Lung (tissue), 12 donors: ENCODE data around the gene ADI1. TPM values are rescaled to one million over a fixed set of nuclear protein-coding genes. Genes with fewer than 3 reads are reported as not detected.

ENCODE experiments used
- ATAC-seq: fragments of 200-7000 bp; cut with Tn5 transposase; one replicate; pipeline ENCODE4 v1.9.1; 2020; ENCODE audit warnings: moderate number of reproducible peaks; ENCODE audit not compliant: insufficient read depth, low FRiP score
- DNase-seq, 3 donors: peaks; one replicate each; pipeline ENCODE4 v3.0.0-alpha.2; 2013 to 2017
- H3K27ac ChIP-seq, 2 donors: one replicate each; pipeline ENCODE4 v1.5.1; 2013; ENCODE audit warnings: mild to moderate bottlenecking in 2 of 2, moderate library complexity in 2 of 2, control low read depth in 1 of 2, inconsistent platforms in 1 of 2, low read depth in 1 of 2, low read length in 1 of 2
- H3K27me3 ChIP-seq, 3 donors: one replicate each; pipeline ENCODE4 v1.5.1; 2013; ENCODE audit warnings: low read length in 2 of 3; ENCODE audit not compliant: control insufficient read depth in 3 of 3, insufficient read depth in 3 of 3
- H3K36me3 ChIP-seq, 4 donors: one replicate each; pipeline ENCODE4 v1.5.1; 2013; ENCODE audit warnings: low read length in 4 of 4, mild to moderate bottlenecking in 1 of 4, moderate library complexity in 1 of 4; ENCODE audit not compliant: control insufficient read depth in 4 of 4, insufficient read depth in 4 of 4
- H3K4me1 ChIP-seq, 5 donors: one replicate each; pipeline ENCODE4 v1.5.1; 2013; ENCODE audit warnings: low read length in 5 of 5, mild to moderate bottlenecking in 2 of 5, moderate library complexity in 1 of 5; ENCODE audit not compliant: control insufficient read depth in 5 of 5, insufficient read depth in 5 of 5
- H3K4me3 ChIP-seq: one replicate; pipeline ENCODE4 v1.5.1; 2013; ENCODE audit warnings: mild to moderate bottlenecking, control low read depth, moderate library complexity
- H3K9ac ChIP-seq, 2 donors: one replicate each; pipeline ENCODE4 v1.5.1; 2013; ENCODE audit warnings: low read length in 2 of 2, control low read depth in 1 of 2; ENCODE audit not compliant: insufficient read depth in 1 of 2
- H3K9me3 ChIP-seq, 4 donors: one replicate each; pipeline ENCODE4 v1.5.1; 2013; ENCODE audit warnings: low read length in 3 of 4, mild to moderate bottlenecking in 1 of 4, moderate library complexity in 1 of 4; ENCODE audit not compliant: control insufficient read depth in 4 of 4, insufficient read depth in 3 of 4
- CTCF ChIP-seq: IDR thresholded peaks from 2 replicates; pipeline ENCODE4 v1.5.1; 2012; ENCODE audit warnings: mild to moderate bottlenecking; ENCODE audit errors: control extremely low read depth, extremely low read depth
- WGBS, 2 donors: extraction: QIAGEN DNeasy Blood & Tissue Kit; methylation state at CpG; one replicate each; pipeline ENCODE4 v1.1.7; 2013; 5-methylcytosine and 5-hydroxymethylcytosine counted together
- polyA plus RNA-seq, 2 donors: library from polyadenylated mRNA; stranded (reverse); fragments of 200-250 nt; gene quantifications; one replicate each; pipeline ENCODE4 v1.2.1, GENCODE V29; 2013
- total RNA-seq, 2 donors: library from RNA; depleted of rRNA in 1 of 2; stranded (reverse); fragments of >200 nt in 1 of 2; gene quantifications; one replicate each; pipeline ENCODE4 v1.2.1, GENCODE V29; 2014 to 2021
- donor health status: control.
- donor health status: control.
- donor health status: Bipolar disorder and iron deficiency.
- donor health status: healthy.
- donor health status: DM: yes; HTN: yes; CAD: no.

The ADI1 gene
- total and polyA plus RNA-seq, 4 donors: 46.8 to 65.2 (median 55.9) TPM

GRCh38 chr2:3483227-3483985 lies 35.9 kb downstream of the ADI1 start:
- Histone ChIP-seq H3K36me3 (peaks cover 0 to 31% (median 8%) of the 10 kb centered on the region in 4 donors), H3K9me3 (no peaks in the 10 kb centered on the region), H3K9ac (no peak overlapping the region), H3K4me3 (no peak overlapping the region), H3K27ac (no peak overlapping the region), H3K27me3 (no peaks in the 10 kb centered on the region), H3K4me1 (peaks cover 0 to 4% (median 0%) of the 10 kb centered on the region in 5 donors)
- ATAC-seq (peak; percentile 93), DNase-seq (peak; percentile 66 to 98 (median 95))
- WGBS, 2 donors: 65 to 79% methylated on average over 30 of the region's 30 CpGs
- no peak for TF ChIP-seq CTCF

GRCh38 chr2:3482363-3482821 lies 36.9 kb downstream of the ADI1 start:
- no peak overlapping the region for H3K4me3 ChIP-seq
- ATAC-seq (no peak), DNase-seq (no peak)
- H3K9me3 ChIP-seq: no peaks in the 10 kb centered on the region
- TF ChIP-seq CTCF: no peak
- WGBS, 2 donors: 92 to 96% methylated on average over 20 of the region's 20 CpGs
- H3K4me1 ChIP-seq: peaks cover 0 to 3% (median 0%) of the 10 kb centered on the region in 5 donors
- peaks cover 0 to 34% (median 11%) of the 10 kb centered on the region in 4 donors for H3K36me3 ChIP-seq
- H3K9ac ChIP-seq: no peak overlapping the region
- no peak overlapping the region for H3K27ac ChIP-seq
- no peaks in the 10 kb centered on the region for H3K27me3 ChIP-seq

- Histone ChIP-seq H3K9ac (no peak overlapping the region), H3K36me3 (peaks cover 0 to 34% (median 11%) of the 10 kb centered on the region in 4 donors), H3K9me3 (no peaks in the 10 kb centered on the region), H3K27ac (no peak overlapping the region), H3K27me3 (no peaks in the 10 kb centered on the region), H3K4me3 (no peak overlapping the region), H3K4me1 (peaks cover 0 to 3% (median 0%) of the 10 kb centered on the region in 5 donors)
- 94 to 96% methylated on average over 20 of the region's 20 CpGs for WGBS, 2 donors
- no peak for ATAC-seq
- TF ChIP-seq CTCF: no peak
- DNase-seq: no peak
Measured at GRCh38 chr2:3481736-3482362, 37.5 kb downstream of the ADI1 start.
